ENCODE data around the gene SHC4. TPM values are rescaled to one million over a fixed set of nuclear protein-coding genes. Genes with fewer than 3 reads are reported as not detected.

Gene SHC4
- total and polyA plus RNA-seq, 2 of the 8 experiments (the other 6 are each of a cell fraction or from before 2014, with no cell fraction given) = 0.15 to 0.30 TPM

DNA sequence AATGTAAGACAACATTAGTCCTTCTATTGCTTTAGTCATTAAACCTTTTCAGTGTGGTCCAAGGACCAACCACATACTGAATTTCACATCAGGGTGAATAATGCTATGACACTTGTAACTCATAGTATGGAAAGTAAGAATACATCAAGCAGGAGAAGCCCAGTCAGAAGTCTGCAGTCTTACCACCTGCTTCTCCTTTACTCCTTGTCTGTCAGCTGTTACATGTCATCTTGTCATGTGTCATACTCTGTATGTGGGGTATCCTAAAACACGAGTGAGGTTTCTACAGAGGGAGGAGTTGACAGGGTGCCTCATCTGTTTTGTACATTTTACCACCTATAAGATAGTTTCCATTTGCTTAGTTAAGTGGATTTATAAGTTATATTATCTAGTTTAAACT is 118.6 kb downstream of the SHC4 start (continued):
- TF ChIP-seq SIN3A (conservative IDR thresholded peaks at IDR 0.05 in 1 of 2, IDR thresholded peaks at IDR 0.05 in 1 of 2; ENCODE audit: low read depth in 1 of 2, low read length in 2 of 2) (no peak), JUND (IDR thresholded peaks at IDR 0.05; ENCODE audit: low read length) (no peak), EZH2 (IDR thresholded peaks at IDR 0.05; ENCODE audit: low read depth, low read length, severe bottlenecking) (no peak), HDAC2 (IDR thresholded peaks at IDR 0.05; ENCODE audit: borderline replicate concordance in 1 of 2, low read depth in 2 of 2, low read length in 2 of 2) (no peak), CBX8 (IDR thresholded peaks at IDR 0.05; ENCODE audit: borderline replicate concordance, low read depth, low read length) (no peak), FOSL1 (IDR thresholded peaks at IDR 0.05; ENCODE audit: insufficient read depth, low read depth, low read length) (no peak), SIX5 (IDR thresholded peaks at IDR 0.05; ENCODE audit: low read depth, low read length) (no peak)
